HepG2 (cell line): ENCODE results near the gene SLC25A22. TPM values are rescaled to one million over a fixed set of nuclear protein-coding genes. Genes with fewer than 3 reads are reported as not detected.

Source experiments
- ASH2L ChIP-seq: fragments of 300-600, 200-600 bp; sonication (generic); IDR thresholded peaks from 2 replicates; pipeline ENCODE4 v1.7.0; 2017; ENCODE audit warnings: low read depth, mild to moderate bottlenecking, moderate library complexity, mixed read lengths, low read length; ENCODE audit not compliant: insufficient read length
- ETV6 ChIP-seq: sonication (generic); formaldehyde crosslinking; conservative IDR thresholded peaks from 2 replicates; pipeline ENCODE4 v1.4.0; 2020; ENCODE audit warnings: missing genetic modification reagents
- HNRNPK ChIP-seq: fragments of 200-400 bp; formaldehyde crosslinking; IDR thresholded peaks from 2 replicates; pipeline ENCODE4 v1.6.1; 2018; ENCODE audit warnings: low read length, low read depth, moderate library complexity, mild to moderate bottlenecking; ENCODE audit not compliant: poor library complexity, severe bottlenecking
- JUN ChIP-seq: sonication (generic); formaldehyde crosslinking; IDR thresholded peaks from 2 replicates; pipeline ENCODE4 v1.4.0; 2020; ENCODE audit warnings: mild to moderate bottlenecking, missing genetic modification reagents
- JUNB ChIP-seq: sonication (generic); formaldehyde crosslinking; IDR thresholded peaks from 2 replicates; pipeline ENCODE4 v1.8.0; 2022; ENCODE audit warnings: missing genetic modification reagents, mild to moderate bottlenecking, borderline replicate concordance
- JUND ChIP-seq: sonication (generic); formaldehyde crosslinking; IDR thresholded peaks from 2 replicates; pipeline ENCODE4 v1.8.0; 2022; ENCODE audit warnings: mild to moderate bottlenecking, missing genetic modification reagents
- MTF1 ChIP-seq: sonication (generic); formaldehyde crosslinking; IDR thresholded peaks from 2 replicates; pipeline ENCODE4 v1.5.0; 2020; ENCODE audit warnings: missing genetic modification reagents
- NCOA2 ChIP-seq: sonication (generic); formaldehyde crosslinking; IDR thresholded peaks from 2 replicates; pipeline ENCODE4 v1.8.0; 2022; ENCODE audit warnings: inconsistent platforms
- NR2F1 ChIP-seq, 2 experiments: fragments of 450-650 bp in 1 of 2; formaldehyde crosslinking in 1 of 2; IDR thresholded peaks; 2 replicates each; pipeline versions ENCODE4 v1.5.0 to v1.6.1; 2016 to 2020; ENCODE audit warnings: mild to moderate bottlenecking in 1 of 2, missing compliant biosample characterization in 1 of 2, missing genetic modification reagents in 1 of 2, moderate library complexity in 1 of 2
- PHB2 ChIP-seq: fragments of 450-650 bp; IDR thresholded peaks from 2 replicates; pipeline ENCODE4 v1.6.1; 2018; ENCODE audit not compliant: partially characterized antibody
- PLRG1 ChIP-seq: fragments of 450-650 bp; conservative IDR thresholded peaks from 2 replicates; pipeline ENCODE4 v1.6.1; 2016
- REL ChIP-seq: sonication (generic); formaldehyde crosslinking; conservative IDR thresholded peaks from 2 replicates; pipeline ENCODE4 v1.8.0; 2022; ENCODE audit warnings: mild to moderate bottlenecking, missing genetic modification reagents, moderate library complexity
- SMARCC2 ChIP-seq: fragments of 450-650 bp; IDR thresholded peaks from 2 replicates; pipeline ENCODE4 v1.6.1; 2017; ENCODE audit warnings: antibody characterized with exemption, mild to moderate bottlenecking
- SMARCE1 ChIP-seq: fragments of 450-650 bp; IDR thresholded peaks from 2 replicates; pipeline ENCODE4 v1.6.1; 2017; ENCODE audit warnings: borderline replicate concordance
- SNAPC2 ChIP-seq: sonication (generic); formaldehyde crosslinking; IDR thresholded peaks from 2 replicates; pipeline ENCODE4 v1.8.1; 2022; ENCODE audit warnings: mild to moderate bottlenecking, missing genetic modification reagents
- SP140L ChIP-seq: sonication (generic); formaldehyde crosslinking; IDR thresholded peaks from 2 replicates; pipeline ENCODE4 v1.4.0; 2020; ENCODE audit warnings: missing genetic modification reagents, borderline replicate concordance
- ZFP62 ChIP-seq: sonication (generic); formaldehyde crosslinking; IDR thresholded peaks from 2 replicates; pipeline ENCODE4 v1.4.0; 2020; ENCODE audit warnings: missing genetic modification reagents
- ZNF446 ChIP-seq: sonication (generic); formaldehyde crosslinking; IDR thresholded peaks from 2 replicates; pipeline ENCODE4 v1.5.0; 2020; ENCODE audit warnings: mild to moderate bottlenecking, missing genetic modification reagents
- ZNF510 ChIP-seq: sonication (generic); formaldehyde crosslinking; IDR thresholded peaks from 2 replicates; pipeline ENCODE4 v1.4.0; 2020; ENCODE audit warnings: low read depth, mild to moderate bottlenecking, missing genetic modification reagents
- ZNF614 ChIP-seq: IDR thresholded peaks from 2 replicates; pipeline ENCODE4 v1.6.1; 2018; ENCODE audit warnings: missing biosample characterization, missing genetic modification reagents, inconsistent platforms, borderline replicate concordance
- ZNF616 ChIP-seq: sonication (generic); formaldehyde crosslinking; IDR thresholded peaks from 2 replicates; pipeline ENCODE4 v1.5.0; 2020; ENCODE audit warnings: low read depth, mild to moderate bottlenecking, missing genetic modification reagents
- ZNF660 ChIP-seq: sonication (generic); formaldehyde crosslinking; IDR thresholded peaks from 2 replicates; pipeline ENCODE4 v1.5.1; 2020; ENCODE audit warnings: mild to moderate bottlenecking, low read depth, missing genetic modification reagents, borderline replicate concordance
- ZNF839 ChIP-seq: sonication (generic); formaldehyde crosslinking; IDR thresholded peaks from 2 replicates; pipeline ENCODE4 v1.4.0; 2020; ENCODE audit warnings: missing genetic modification reagents, mild to moderate bottlenecking, borderline replicate concordance
- ZSCAN29 ChIP-seq: sonication (generic); formaldehyde crosslinking; conservative IDR thresholded peaks from 2 replicates; pipeline ENCODE4 v1.4.0; 2020; ENCODE audit warnings: mild to moderate bottlenecking, missing genetic modification reagents
- polyA plus RNA-seq, 8 experiments: library from polyadenylated mRNA; depleted of rRNA in 3 of 8; stranded (reverse) in 7 of 8; unstranded in 1 of 8; fragments of >200 nt; fragmentation: Illumina TruSeq in 4 of 8; extraction: Trizol in 4 of 8; gene quantifications; 2 replicates each; pipeline versions ENCODE4 v1.2.1 to v1.2.3, GENCODE V29; 2011 to 2016; ENCODE audit warnings: low read depth in 4 of 8, missing spikeins in 1 of 8, mixed read lengths in 1 of 8; ENCODE audit not compliant: insufficient read depth in 1 of 8
- total RNA-seq, 5 experiments: library from RNA; depleted of rRNA; stranded (reverse); fragments of >200 nt; fragmentation: Illumina TruSeq; extraction: Trizol; gene quantifications; 2 replicates each; pipeline ENCODE4 v1.2.3, GENCODE V29; 2016; ENCODE audit warnings: low read depth in 1 of 5
- TF ChIP-seq, protein P1 (sequence below): sonication (generic); formaldehyde crosslinking; IDR thresholded peaks from 2 replicates; pipeline ENCODE4 v1.4.0; 2020; ENCODE audit warnings: missing genetic modification reagents
- TF ChIP-seq, protein P2 (sequence below): sonication (generic); formaldehyde crosslinking; IDR thresholded peaks from 2 replicates; pipeline ENCODE4 v1.4.0; 2020; ENCODE audit warnings: missing genetic modification reagents, borderline replicate concordance
- TF ChIP-seq, protein P3 (sequence below): sonication (generic); formaldehyde crosslinking; IDR thresholded peaks from 2 replicates; pipeline ENCODE4 v1.8.0; 2022; ENCODE audit warnings: missing genetic modification reagents, mild to moderate bottlenecking, inconsistent platforms, borderline replicate concordance
- TF ChIP-seq, protein P4 (sequence below): sonication (generic); formaldehyde crosslinking; IDR thresholded peaks from 2 replicates; pipeline ENCODE4 v1.4.0; 2020; ENCODE audit warnings: low read depth, mild to moderate bottlenecking, missing genetic modification reagents

The SLC25A22 gene
- total and polyA plus RNA-seq, 2 of the 13 experiments (the other 11 are each of a cell fraction or from before 2014, with no cell fraction given), result 12.4 to 19.2 TPM

DNA sequence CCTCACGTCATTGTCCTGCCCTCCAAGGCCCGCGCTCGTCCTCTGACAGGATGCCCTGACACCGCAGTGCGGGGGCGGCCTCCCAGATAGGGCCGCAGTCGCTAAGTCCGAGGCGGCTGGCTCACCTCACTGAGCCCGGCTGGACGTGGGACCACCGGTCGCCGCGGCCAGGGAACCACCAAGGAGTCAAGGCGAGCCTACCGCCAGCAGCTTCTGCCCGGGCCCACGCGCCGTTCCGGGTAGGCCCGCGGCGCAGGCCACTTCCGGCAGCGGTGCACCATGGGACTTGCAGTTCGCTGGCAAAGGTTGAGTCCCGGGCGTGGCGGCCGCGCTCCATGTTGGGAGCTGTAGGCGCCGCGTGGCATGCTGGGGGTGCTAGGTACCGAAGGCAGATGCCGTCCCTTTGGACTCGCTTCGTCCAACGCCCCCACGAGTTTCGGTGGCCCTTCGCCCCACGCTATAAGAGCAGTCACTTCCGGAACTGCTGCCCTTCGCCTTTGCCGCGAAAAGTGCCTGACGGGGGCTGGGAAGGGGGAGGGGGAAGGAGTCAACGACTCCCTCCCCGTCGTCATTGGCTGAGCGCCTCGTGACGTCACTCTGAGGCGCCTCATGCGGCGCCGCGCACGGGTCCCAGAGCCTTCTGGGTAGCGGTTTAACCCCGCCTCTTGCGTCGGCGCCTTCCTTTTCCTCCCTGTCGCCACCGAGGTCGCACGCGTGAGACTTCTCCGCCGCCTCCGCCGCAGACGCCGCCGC, 11.4 kb upstream of the SLC25A22 start, which contains the start of gene RPLP2 (continued):
- TF ChIP-seq, protein P1, sequence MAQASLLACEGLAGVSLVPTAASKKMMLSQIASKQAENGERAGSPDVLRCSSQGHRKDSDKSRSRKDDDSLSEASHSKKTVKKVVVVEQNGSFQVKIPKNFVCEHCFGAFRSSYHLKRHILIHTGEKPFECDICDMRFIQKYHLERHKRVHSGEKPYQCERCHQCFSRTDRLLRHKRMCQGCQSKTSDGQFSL (CRISPR knock-in tag), result 0 out of 2 replicates have a peak, but pooled peaks have one; percentile 10
- TF ChIP-seq ZNF510 (CRISPR knock-in tag) (no peak), JUNB (CRISPR knock-in tag) (no peak), ZNF616 (peak; percentile 48), HNRNPK (no peak), ZNF660 (CRISPR knock-in tag) (no peak), ZFP62 (CRISPR knock-in tag) (no peak), MTF1 (CRISPR knock-in tag) (no peak), NCOA2 (CRISPR knock-in tag) (peak; percentile 9; the same call in 1 of the 2 replicates), ZSCAN29 (no peak; the same call in 1 of the 2 replicates), SMARCC2 (no peak; the same call in 1 of the 2 replicates), SP140L (CRISPR knock-in tag) (no peak), ZNF614 (CRISPR knock-in tag) (peak; percentile 76; the same call in 1 of the 2 replicates), SNAPC2 (CRISPR knock-in tag) (no peak), JUND (CRISPR knock-in tag) (0 out of 2 replicates have a peak, but pooled peaks have one; percentile 12), NR2F1 (CRISPR knock-in tag; IDR thresholded peaks at IDR 0.05) (no peak), PHB2 (no peak), ETV6 (CRISPR knock-in tag) (no peak), ASH2L (peak; percentile 82), ZNF839 (peak; percentile 91), ZNF446 (CRISPR knock-in tag) (no peak), SMARCE1 (no peak), PLRG1 (no peak), REL (CRISPR knock-in tag) (peak; percentile 26; the same call in 1 of the 2 replicates), JUN (peak; percentile 84; the same call in 1 of the 2 replicates)
- TF ChIP-seq, protein P2, sequence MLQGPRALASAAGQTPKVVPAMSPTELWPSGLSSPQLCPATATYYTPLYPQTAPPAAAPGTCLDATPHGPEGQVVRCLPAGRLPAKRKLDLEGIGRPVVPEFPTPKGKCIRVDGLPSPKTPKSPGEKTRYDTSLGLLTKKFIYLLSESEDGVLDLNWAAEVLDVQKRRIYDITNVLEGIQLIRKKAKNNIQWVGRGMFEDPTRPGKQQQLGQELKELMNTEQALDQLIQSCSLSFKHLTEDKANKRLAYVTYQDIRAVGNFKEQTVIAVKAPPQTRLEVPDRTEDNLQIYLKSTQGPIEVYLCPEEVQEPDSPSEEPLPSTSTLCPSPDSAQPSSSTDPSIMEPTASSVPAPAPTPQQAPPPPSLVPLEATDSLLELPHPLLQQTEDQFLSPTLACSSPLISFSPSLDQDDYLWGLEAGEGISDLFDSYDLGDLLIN, result 0 out of 2 replicates have a peak, but pooled peaks have one; percentile 53
- TF ChIP-seq, protein P3, sequence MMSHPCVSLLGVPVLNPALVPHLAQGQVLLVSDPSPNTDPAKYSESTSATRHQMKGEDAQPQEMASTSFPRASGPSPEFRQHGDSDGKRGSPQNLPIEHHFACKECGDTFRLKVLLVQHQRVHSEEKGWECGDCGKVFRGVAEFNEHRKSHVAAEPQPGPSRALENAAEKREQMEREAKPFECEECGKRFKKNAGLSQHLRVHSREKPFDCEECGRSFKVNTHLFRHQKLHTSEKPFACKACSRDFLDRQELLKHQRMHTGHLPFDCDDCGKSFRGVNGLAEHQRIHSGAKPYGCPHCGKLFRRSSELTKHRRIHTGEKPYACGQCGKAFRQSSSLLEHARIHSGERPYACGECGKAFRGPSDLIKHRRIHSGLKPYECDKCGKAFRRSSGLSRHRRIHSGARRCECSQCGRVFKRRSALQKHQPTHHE (CRISPR knock-in tag), result no peak
- TF ChIP-seq, protein P4, sequence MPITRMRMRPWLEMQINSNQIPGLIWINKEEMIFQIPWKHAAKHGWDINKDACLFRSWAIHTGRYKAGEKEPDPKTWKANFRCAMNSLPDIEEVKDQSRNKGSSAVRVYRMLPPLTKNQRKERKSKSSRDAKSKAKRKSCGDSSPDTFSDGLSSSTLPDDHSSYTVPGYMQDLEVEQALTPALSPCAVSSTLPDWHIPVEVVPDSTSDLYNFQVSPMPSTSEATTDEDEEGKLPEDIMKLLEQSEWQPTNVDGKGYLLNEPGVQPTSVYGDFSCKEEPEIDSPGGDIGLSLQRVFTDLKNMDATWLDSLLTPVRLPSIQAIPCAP, result no peak
